ENCODE results near the gene ARHGDIA. TPM values are rescaled to one million over a fixed set of nuclear protein-coding genes. Genes with fewer than 3 reads are reported as not detected.

Gene ARHGDIA
- total RNA-seq, 4 donors from 2014 or later: 157 to 202 (median 180) TPM

DNA sequence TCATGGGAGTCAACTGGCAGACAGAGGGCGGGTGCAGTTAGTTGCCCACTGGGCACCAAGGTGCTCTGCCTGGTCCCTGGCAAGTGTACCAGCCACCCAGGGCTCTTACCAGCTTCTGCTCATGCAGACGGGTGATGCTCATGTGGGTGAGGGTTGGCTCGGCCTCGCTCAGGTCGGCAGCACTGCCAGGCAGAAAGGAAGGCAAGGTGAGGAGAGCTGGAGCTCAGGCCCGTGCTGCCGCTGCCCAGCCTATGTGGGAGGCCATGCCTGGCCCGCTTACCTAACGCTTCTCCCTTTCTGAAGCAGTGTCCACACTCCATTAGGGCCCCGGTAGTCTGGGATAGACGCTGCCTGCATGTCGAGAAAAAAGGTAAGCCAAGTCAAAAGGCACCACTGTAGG lies 44.2 kb upstream of the ARHGDIA start:
- Histone ChIP-seq H3K27ac (no peak overlapping the region), H3K9me3 (no peaks in the 10 kb centered on the region), H3K27me3 (no peaks in the 10 kb centered on the region), H3K4me3 (no peak overlapping the region), H3K36me3 (peaks cover 43% of the 10 kb centered on the region), H3K4me1 (peaks cover 55% of the 10 kb centered on the region)
- no peak for TF ChIP-seq POLR2AphosphoS5 (IDR thresholded peaks at IDR 0.05)
- TF ChIP-seq, protein P1, sequence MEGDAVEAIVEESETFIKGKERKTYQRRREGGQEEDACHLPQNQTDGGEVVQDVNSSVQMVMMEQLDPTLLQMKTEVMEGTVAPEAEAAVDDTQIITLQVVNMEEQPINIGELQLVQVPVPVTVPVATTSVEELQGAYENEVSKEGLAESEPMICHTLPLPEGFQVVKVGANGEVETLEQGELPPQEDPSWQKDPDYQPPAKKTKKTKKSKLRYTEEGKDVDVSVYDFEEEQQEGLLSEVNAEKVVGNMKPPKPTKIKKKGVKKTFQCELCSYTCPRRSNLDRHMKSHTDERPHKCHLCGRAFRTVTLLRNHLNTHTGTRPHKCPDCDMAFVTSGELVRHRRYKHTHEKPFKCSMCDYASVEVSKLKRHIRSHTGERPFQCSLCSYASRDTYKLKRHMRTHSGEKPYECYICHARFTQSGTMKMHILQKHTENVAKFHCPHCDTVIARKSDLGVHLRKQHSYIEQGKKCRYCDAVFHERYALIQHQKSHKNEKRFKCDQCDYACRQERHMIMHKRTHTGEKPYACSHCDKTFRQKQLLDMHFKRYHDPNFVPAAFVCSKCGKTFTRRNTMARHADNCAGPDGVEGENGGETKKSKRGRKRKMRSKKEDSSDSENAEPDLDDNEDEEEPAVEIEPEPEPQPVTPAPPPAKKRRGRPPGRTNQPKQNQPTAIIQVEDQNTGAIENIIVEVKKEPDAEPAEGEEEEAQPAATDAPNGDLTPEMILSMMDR (IDR thresholded peaks at IDR 0.05): no peak
- TF ChIP-seq EP300 (IDR thresholded peaks at IDR 0.05): no peak
- TF ChIP-seq POLR2A (IDR thresholded peaks at IDR 0.05): no peak
- 82% methylated on average over 3 of the region's 12 CpGs for WGBS
- no peak for DNase-seq (ENCODE audit: low spot score in 2 of 2)

DNA sequence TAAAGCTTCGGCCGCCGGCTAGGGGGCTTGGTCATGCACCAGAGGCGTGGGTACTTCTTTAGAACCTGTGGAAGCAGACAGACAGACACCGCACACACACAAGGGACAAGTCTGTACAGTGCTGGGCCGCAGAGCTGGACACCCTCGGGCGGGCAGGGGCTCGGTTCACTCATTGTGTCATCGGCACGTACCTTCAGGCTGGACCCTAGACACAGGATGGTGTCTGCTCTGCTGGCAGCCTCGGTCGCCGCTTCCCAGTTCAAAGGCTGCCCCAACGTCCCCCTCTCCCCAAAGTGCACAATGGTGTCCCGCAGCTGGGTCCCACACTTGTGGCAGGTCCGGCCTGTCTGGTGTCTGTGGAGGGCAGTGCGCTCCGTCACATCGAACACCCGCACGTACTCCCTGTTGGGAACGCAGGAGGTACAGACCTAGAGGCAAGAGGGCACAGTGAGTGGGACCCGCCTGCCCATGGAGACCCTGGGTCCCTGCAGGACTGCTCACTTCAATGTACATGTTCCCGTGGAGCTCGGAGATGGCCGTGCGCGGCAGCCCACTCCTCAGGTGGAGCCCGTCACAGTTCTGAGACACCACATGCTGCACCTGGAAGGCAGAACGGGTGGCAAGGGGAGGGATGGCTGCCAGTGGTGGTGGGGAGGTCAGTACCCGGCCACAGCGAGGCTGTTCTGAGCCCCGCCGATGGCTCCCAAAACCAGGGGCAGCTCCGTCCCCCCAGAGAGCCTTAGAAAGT lies 43.1 kb upstream of the ARHGDIA start:
- Histone ChIP-seq H3K4me3 (no peak overlapping the region), H3K4me1 (peaks cover 61% of the 10 kb centered on the region), H3K9me3 (no peaks in the 10 kb centered on the region), H3K36me3 (peaks cover 38% of the 10 kb centered on the region), H3K27ac (no peak overlapping the region), H3K27me3 (no peaks in the 10 kb centered on the region)
- no peak for DNase-seq (ENCODE audit: low spot score in 2 of 2)
- TF ChIP-seq EP300 (IDR thresholded peaks at IDR 0.05) (no peak), POLR2AphosphoS5 (IDR thresholded peaks at IDR 0.05) (no peak), POLR2A (IDR thresholded peaks at IDR 0.05) (no peak)
- TF ChIP-seq, protein P1 (IDR thresholded peaks at IDR 0.05): no peak
- WGBS: 97% methylated on average over 25 of the region's 36 CpGs

DNA sequence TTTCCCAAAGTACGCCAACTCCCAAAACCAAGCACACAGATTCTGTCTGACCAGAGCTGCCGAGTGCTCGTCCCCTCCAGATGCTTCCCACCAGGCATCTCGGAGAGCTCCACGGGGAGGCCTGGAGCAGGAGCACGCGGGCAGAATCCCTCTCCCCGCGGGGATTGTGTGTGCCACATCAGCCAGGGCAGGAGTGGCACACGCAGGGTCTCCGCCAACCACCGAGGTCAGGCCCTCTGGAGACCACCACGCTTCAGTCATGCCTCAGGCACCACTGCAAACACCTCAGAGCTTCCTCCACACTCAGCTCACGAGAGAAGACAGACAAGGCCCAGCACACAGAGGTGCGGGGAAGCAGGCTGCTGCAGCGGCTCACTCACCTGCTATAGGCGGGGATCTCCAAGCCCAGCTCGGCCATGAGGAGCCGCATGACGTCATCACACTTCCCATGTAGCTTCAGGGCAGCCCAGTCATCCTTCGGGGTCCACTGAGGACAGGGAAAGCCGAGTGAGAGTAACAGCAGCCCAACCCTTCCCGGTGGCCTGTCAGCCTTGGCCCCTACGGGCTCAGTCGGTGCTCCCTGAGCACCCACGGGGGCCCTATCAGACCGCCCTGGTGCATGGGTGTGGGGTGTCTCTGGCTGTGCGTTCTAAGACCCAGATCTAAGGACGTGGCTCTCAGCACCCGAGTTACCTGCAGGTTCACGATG lies 42.4 kb upstream of the ARHGDIA start:
- H3K27ac ChIP-seq: no peak overlapping the region

DNA sequence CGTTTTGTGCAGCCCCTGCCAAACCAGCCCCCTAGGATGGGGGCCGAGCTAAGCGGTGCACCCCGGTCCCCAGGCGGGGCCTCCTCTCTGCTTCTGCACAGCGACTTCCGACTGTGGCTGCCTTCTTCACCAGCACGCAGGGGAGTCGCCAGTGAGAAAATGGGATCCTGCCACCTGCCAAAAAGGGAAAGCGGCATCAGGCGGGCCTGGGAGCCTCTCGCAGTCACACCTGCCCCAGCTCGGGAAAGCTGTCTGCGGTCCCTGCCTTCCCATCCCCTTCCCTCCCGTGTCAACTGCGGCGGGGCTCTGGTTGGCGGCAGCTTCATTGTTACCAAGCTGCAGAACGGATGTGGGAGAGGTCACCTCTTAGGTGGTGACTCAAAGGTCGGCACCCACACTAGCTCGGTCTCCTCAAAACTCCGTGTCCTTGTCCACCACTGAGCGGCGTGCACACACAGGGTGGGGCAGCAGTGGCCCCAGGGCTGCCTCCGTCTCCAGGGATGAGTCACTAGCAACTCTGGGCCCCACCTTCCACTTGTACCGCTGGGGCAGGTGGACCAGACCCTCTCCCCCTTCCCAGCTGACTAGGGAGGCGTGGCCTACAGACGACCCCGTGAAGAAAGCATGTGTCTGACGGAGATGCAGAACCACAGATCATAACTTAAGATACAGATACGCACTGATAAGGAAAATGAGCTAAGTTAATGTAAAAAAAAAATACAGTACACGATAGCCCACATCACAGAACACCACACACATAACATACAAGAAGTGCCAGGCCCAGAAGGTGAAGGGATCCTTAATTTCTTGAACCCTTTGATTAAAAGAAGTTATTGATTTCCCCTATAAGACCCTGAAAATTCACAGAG lies 41.5 kb upstream of the ARHGDIA start:
- WGBS: 78% methylated on average over 18 of the region's 32 CpGs
- peaks cover 39% of the 10 kb centered on the region for H3K36me3 ChIP-seq
- H3K27me3 ChIP-seq: no peaks in the 10 kb centered on the region
- H3K27ac ChIP-seq: no peak overlapping the region
- no peaks in the 10 kb centered on the region for H3K9me3 ChIP-seq
- H3K4me3 ChIP-seq: no peak overlapping the region
- H3K4me1 ChIP-seq: peaks cover 49% of the 10 kb centered on the region
- DNase-seq (ENCODE audit: low spot score in 2 of 2): no peak
- no peak for TF ChIP-seq POLR2A (IDR thresholded peaks at IDR 0.05)
- no peak for TF ChIP-seq POLR2AphosphoS5 (IDR thresholded peaks at IDR 0.05)

More for the DNA sequence above, 42.4 kb upstream of the ARHGDIA start:
- Histone ChIP-seq H3K27me3 (no peaks in the 10 kb centered on the region), H3K36me3 (peaks cover 39% of the 10 kb centered on the region), H3K4me3 (no peak overlapping the region), H3K9me3 (no peaks in the 10 kb centered on the region), H3K4me1 (peaks cover 54% of the 10 kb centered on the region)
- no peak for DNase-seq (ENCODE audit: low spot score in 2 of 2)
- TF ChIP-seq, protein P1 (IDR thresholded peaks at IDR 0.05): no peak
- TF ChIP-seq EP300 (IDR thresholded peaks at IDR 0.05) (no peak), POLR2A (IDR thresholded peaks at IDR 0.05) (no peak), POLR2AphosphoS5 (IDR thresholded peaks at IDR 0.05) (no peak)
- 95% methylated on average over 14 of the region's 31 CpGs for WGBS

DNA sequence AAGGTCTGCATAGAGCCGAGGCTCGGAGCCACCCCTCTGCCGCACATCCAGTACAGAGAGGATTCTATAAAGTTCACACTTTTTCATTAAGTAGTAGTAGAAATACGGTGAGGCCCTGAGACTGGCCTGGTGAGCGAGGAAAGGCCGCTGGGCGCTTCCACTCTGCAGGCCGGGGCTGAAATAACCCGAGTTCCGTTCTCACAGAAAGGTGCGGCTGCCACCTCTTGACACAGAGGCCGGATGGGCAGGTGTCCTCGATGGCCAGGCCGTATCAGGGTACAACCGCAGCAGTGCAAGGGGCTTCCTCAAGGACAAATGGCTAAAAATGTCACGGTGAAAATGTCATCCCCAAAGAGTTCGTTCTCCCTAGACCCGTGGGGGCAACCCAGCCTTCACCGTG lies 40.8 kb upstream of the ARHGDIA start:
- TF ChIP-seq EP300 (IDR thresholded peaks at IDR 0.05) (no peak), POLR2A (IDR thresholded peaks at IDR 0.05) (no peak), POLR2AphosphoS5 (IDR thresholded peaks at IDR 0.05) (no peak)
- TF ChIP-seq, protein P1 (IDR thresholded peaks at IDR 0.05): no peak
- no peak for DNase-seq (ENCODE audit: low spot score in 2 of 2)
- Histone ChIP-seq H3K9me3 (no peaks in the 10 kb centered on the region), H3K4me3 (peak overlapping the region; percentile 88), H3K27ac (no peak overlapping the region), H3K4me1 (peaks cover 42% of the 10 kb centered on the region), H3K36me3 (peaks cover 43% of the 10 kb centered on the region), H3K27me3 (no peaks in the 10 kb centered on the region)
- WGBS: 76% methylated on average over 19 of the region's 19 CpGs
